Measurements from ENCODE around the gene TREH.

Gene TREH

DNA sequence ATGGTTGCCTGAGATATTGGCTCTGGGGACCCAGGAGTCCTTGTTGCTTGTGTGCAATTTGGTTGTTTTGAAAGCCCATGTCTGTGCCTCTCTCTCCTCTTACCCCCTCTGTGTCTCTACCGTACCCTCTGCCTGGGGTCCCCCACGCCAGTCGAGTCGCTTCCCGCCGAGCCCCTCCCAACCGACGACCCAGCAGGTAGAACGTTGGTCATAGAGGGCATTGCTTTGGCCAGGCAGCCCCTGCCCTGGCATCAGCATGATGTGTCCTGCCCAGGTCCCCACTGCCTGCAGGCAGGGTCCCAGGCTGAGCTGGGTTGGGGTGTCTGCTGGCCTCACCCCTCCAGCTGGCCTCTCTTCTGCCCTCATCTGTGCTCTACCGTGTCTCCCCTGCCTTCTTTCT, 35.0 kb downstream of the TREH start:
- no peak for DNase-seq

DNA sequence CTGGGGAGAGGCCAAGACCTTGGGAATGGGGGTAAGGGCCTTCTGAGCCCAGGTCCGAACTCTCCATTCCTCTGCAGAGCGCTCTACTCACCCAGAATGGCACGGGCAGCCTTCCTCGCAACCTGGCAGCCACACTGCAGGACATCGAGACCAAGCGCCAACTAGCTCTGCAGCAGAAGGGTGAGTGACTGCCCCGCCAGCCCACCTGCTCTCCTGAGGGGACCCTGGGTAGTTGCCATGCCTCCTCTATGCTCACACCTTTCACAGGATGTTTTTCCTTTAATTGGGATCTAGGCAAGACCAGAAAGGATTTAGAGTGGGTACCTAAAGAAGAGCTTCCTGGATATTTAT, 35.5 kb downstream of the TREH start:
- no peak for DNase-seq

DNA sequence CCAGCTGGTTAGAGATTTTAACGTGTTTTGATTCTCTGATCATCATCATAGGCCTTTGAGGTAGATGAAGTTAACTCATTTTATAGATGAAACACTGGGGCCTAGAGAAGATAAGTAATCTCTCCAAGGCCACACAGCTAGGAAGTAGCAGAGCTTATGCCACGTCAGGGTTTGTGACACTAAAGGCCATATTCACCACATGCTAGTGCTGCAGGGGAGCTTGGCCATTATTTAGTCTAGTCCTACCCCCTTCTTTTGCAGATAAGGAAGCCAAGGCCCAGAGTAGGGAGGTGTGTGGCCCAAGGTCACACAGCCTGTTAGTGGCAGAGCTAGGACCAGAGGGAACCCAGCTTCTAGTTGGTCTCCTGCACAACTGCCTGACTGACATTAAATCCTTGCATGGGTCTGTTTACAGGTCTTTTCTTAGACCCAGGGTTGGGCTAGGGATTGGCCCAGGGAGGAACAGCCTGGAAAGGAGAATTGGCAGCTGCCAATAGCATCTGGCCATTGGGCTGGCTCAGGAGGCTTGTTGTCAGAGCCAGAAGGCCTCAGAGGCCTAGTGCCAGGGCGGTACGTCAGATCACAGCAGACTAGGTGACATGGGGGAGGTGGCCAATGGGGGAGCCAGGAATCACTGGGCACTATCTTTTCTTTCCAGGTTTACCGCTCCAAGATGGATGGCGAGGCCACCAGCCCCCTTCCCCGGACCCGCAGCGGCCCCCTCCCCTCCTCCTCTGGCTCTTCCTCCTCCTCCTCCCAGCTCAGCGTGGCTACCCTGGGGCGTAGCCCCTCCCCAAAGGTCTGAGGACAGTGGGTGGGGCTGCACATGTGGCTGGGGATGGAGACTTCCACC, 36.1 kb downstream of the TREH start:
- no peak for DNase-seq

DNA sequence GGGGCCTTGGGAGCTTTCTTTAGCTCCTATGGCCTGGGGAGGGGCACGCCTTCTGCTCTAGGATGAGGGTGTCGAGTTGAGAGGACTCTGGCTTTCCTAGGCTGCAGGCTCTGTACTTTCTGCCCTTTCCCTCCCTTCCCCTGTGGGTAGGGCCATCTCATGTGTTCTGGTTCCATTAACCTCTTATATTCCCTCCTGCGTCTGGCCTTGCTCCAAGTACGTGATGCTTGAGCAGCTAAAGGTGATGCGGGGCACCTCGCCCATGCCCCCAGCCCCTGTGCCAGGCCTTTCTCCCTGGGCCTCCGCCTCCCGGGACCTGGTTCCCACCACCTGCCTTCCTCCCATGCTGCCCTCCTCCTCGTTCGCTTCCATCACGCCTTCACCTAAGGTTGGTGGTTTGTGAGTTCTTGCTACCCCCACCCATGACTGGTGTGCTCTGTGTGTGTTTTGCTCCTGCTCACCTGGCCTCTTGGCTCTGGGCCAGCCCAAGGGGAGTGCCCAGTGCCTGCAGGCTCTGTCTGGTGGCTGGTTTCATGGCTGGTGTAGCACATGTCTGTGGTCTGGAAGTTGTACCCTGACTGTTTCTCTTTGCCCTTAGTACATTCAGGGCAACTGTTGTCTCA, 37.9 kb downstream of the TREH start:
- peak; percentile 84 for DNase-seq

DNA sequence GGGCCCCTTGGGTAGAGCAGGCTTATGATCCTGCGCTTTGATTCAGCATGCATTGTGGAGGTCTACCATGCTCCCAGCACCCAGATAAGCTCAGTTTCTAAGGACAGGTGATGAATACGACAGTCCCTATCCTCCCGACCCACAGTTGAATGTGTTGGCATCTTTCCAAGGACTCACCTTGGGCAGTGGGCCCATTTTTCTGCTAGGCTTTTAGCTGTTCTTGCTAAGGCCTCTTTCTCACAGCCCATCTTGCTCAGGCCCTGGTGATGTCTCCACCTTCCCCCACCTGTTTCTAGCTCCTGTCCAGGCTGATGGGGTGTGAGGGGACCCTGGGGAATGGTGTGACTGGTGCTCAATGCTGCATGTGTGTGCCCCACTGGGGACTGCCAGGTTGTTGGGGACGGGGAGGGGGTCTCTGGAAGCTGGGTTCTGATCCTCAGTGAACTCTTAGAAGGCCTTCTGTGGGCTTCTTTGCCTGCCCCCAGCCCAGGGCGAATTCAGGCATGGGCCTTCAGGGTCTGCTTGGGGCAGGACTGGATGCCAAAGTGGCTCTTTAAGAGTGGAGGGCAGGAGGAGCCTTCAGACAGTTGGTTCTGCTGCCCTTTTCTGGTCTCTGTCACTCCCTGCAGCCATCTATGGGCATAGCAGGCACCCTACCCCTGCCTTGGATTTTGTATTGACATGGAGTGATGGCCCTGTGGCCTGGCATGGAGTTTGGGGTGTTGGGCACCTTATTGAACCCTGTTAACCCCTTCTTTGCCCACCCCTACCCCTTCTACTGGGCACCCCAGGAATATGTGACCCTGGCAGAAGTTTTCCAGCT, 38.9 kb downstream of the TREH start:
- no peak for DNase-seq

- no peak for DNase-seq
Measured at GRCh38 chr11:118639899-118640298, 39.6 kb downstream of the TREH start.

DNA sequence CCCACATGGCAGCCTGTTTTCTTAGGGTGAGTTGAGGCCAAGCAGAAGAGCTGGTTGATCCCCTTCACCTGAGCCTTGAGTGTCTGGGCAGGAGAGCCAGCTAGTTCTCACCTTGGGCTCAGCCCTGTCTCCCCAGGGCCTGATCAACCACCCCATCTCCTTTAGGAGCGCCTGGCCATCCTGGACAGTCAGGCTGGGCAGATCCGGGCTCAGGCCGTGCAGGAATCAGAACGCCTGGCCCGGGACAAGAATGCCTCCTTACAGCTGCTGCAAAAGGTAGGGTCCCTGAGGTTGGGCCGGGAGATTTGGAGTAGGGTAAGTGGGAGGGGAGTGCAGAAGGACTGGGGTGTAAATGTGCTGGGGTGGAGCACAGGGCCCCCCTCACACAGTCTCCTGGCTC, 40.7 kb downstream of the TREH start:
- no peak for DNase-seq

GRCh38 chr11:118636569-118637290, 42.7 kb downstream of the TREH start:
- DNase-seq: no peak

DNA sequence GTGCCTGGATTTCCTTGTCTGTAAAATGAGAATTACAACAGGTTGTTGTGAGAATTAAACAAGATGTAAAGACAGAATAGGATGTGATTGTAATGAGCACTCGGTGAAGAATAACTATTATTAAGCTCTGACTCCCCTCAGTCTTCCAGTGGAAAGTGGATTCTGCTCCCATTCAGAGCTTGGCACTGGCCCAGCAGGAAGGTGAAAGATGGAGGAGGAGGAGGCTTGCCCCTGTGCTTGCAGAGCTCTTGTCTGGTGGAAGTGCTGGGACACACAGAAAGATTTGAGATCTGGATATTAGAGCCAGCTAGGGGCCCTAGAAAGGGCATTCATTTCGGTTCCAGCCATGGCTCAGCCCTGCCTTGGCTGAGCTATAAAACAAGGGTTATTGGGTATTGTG, 43.8 kb downstream of the TREH start:
- DNase-seq: no peak

DNA sequence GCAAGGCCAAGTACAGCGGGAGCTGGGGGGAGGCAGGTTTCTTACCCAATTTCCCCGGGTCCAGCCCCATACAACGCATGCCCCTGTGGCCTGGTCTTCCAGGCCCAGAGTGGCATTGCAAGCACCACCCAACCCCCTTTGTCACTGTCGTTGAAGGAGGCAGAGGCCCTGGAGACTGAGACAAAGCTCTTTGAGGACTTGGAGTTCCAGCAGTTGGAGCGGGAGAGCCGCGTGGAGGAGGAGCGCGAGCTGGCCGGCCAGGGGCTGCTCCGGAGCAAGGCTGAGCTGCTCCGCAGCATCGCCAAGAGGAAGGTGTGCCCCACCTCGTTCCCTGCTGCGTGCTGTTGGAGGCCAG, 44.2 kb downstream of the TREH start:
- DNase-seq: no peak

DNA sequence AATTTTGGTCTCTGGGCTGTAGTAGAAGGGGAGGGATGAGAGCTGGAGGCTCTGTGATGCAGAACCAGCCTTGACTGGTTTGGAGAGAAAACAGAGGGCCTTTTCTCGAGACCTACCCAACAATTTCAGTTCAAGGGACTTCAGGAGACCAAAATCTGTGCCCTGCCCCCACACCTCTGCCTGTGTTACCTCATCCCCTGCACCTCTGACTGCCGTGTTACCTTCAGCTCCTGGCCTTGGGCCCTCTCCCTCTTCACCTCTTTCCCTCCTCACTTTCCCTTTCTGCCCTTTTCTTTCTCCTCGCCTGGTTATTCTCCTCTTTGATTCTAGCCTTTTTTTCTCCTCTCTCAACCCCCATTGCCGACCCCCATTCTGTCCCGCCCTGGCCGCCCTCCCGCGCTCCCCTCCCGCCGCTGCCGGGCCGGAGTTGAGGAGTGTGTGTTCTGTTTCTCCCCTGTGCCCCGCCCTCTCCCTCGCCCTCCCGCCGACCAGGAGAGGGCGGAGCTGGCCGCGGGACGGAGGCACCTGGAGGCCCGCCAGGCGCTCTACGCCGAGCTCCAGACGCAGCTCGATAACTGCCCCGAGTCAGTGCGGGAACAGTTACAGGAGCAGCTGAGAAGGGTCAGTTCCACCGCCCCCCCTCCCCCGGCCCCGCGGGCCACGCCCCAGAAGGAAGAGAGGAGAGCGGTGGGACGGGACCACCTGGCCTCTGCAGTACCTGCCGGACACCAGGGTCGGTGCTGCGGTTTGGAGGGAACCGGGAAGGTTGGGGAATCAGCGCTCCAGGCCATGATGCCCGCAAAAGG, 44.8 kb downstream of the TREH start:
- peak; percentile 82 for DNase-seq

DNA sequence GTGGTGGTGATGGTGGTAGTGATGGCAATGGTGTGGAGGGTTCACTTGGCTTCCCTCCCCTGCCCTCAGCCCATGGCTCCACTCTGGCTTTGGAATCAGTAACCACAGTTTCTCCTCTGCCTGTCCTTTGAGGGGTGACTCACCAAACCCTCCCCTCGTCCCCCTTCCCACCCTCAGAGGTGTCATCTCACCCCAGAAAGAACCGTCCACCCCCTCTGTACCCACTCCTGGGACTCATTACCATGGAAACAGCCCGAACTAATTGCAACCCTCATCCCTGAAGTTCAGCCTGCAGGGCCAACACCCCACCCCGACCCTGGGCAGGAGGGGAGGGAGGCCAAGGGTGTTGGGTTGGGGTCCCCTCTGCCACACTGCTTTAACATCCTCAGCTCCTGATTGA, 45.5 kb downstream of the TREH start:
- DNase-seq: no peak

GRCh38 chr11:118633319-118633690, 46.1 kb downstream of the TREH start:
- DNase-seq: no peak

- no peak for DNase-seq
Measured at GRCh38 chr11:118632577-118633318, 46.7 kb downstream of the TREH start.

- no peak for DNase-seq
Measured at GRCh38 chr11:118631142-118631909, 48.1 kb downstream of the TREH start.

- no peak for DNase-seq
Measured at GRCh38 chr11:118629761-118630661, 49.4 kb downstream of the TREH start.

DNA sequence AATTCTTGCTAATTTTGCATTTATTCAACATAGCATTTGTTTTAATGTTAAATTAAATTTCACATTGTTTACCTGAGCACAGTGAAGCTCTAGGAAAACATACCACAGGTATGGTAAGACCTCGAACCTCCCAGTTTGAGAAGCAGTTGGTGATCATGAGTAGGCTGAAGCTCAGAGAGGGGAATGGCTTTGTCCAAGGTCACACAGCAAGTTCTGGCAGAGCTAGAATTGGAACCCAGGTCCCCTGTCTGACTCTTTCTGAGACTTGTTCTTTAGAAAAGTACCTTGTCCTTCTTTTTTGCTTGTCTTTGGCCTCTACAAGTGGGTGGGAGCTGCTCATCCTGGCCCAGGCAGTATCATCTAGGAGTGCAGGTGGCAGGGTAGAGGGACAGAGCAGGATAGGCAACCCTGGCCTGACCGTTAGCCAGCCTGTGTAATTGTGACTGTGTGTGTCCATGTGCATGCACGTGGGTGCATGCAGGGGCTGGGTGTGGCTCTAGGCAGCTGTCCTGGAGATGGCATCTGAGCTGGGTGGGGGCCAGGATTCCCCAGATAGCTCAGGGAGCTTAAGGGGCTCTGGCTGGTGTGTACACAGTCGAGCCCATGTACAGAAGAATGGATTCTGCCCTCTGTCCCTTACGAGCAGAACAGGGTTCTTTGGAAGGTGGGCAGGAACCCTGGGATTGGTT, 50.4 kb downstream of the TREH start:
- no peak for DNase-seq

GRCh38 chr11:118628432-118628831, 51.0 kb downstream of the TREH start:
- DNase-seq: no peak

GRCh38 chr11:118628031-118628430, 51.4 kb downstream of the TREH start:
- DNase-seq: no peak

All from NCI-H774 (cell line).